Activated naive CD8-positive, alpha-beta T cell treated with anti-CD3 and anti-CD28 coated beads, Interleukin-2, amount 10 ng/mL, durations not matched to agents 7 days and 5 days (primary cell): ENCODE measurements around the gene PLEKHM1. TPM values are rescaled to one million over a fixed set of nuclear protein-coding genes. Genes with fewer than 3 reads are reported as not detected.

Experiments
- ATAC-seq: fragments of 150-1000 bp; cut with Tn5 transposase; one replicate; pipeline ENCODE4 v1.10.0; 2021; ENCODE audit warnings: low read depth, moderate library complexity
- POLR2A ChIA-PET: fragments of 350-600 bp; sonication (Branson Sonifier 250); formaldehyde crosslinking; loops from one replicate; lab custom pipeline; 2021; ENCODE audit warnings: antibody characterized with exemption; lab: Charles Lee
- DNase-seq: peaks from one replicate; pipeline ENCODE4 v3.0.0; 2021
- H3K27ac Mint-ChIP-seq: one replicate; pipeline ENCODE4 v1.8.0; 2022; ENCODE audit warnings: mild to moderate bottlenecking, mixed read lengths
- H3K27me3 Mint-ChIP-seq: one replicate; pipeline ENCODE4 v1.8.0; 2022; ENCODE audit warnings: mild to moderate bottlenecking, moderate library complexity, mixed read lengths
- H3K36me3 Mint-ChIP-seq: one replicate; pipeline ENCODE4 v1.8.0; 2021; ENCODE audit warnings: mild to moderate bottlenecking, mixed read lengths
- H3K4me1 Mint-ChIP-seq: one replicate; pipeline ENCODE4 v1.8.0; 2021; ENCODE audit warnings: mixed read lengths
- H3K4me3 Mint-ChIP-seq: one replicate; pipeline ENCODE4 v1.8.0; 2022; ENCODE audit warnings: mild to moderate bottlenecking, moderate library complexity, mixed read lengths
- H3K9me3 Mint-ChIP-seq: one replicate; pipeline ENCODE4 v1.8.0; 2021; ENCODE audit warnings: mixed read lengths
- total RNA-seq, 2 experiments: library from RNA; stranded (reverse); gene quantifications; one replicate each; pipeline ENCODE4 v1.2.3, GENCODE V29; 2021

PLEKHM1 gene
- total RNA-seq, 2 experiments from 2014 or later = 61.3 to 63.1 TPM

- Mint-ChIP-seq H3K27ac (peak overlapping the region; percentile 39), H3K4me3 (no peak overlapping the region), H3K9me3 (no peaks in the 10 kb centered on the region), H3K4me1 (peaks cover 34% of the 10 kb centered on the region), H3K36me3 (no peaks in the 10 kb centered on the region), H3K27me3 (peaks cover 7% of the 10 kb centered on the region)
- DNase-seq (no peak), ATAC-seq (no peak)
- POLR2A ChIA-PET = interaction anchor here (0.9 to 1.4 kb wide), 4 partner anchors 20 to 170 kb away, joined by 3 to 7 read pairs (median 4); partner anchors contain the start of gene MAP3K14
Observed at GRCh38 chr17:45389354-45389753, 101.2 kb downstream of the PLEKHM1 start.

DNA sequence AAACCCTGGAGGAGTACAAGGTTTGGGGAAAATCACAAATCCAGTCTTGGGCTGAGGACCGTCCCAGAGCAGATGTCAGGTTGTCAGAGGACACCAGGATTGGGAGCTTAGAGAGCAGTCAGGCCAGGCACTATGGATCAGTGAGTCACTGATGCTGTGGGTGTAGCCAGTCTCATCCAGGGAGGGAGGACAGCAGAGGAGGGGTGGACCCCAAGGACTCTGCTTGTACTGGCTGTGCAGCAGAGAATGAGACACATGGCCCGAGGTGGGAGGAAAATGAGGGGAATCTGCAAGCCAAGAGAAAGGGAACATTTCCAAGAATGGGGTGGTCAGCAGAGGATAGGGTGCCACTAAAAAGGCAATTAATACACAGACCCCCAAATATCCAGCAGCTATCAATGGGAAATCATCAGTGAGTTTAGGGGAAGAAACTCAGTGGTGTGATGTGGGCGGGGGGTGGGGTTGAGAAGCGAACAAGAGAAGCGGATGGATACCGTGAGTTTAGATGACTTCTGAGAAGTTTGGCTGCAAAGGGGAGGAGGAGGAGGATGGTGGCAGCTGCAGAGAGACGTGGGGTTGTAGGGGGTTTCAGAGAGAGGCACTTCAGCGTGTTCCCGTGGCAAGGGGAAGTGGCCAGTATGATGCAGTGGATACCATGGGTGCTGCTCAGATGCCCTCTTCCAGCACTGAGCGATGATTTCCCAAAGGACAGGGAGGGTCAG, 101.8 kb downstream of the PLEKHM1 start:
- Mint-ChIP-seq H3K4me1 (peaks cover 37% of the 10 kb centered on the region), H3K36me3 (no peaks in the 10 kb centered on the region), H3K27me3 (peaks cover 7% of the 10 kb centered on the region), H3K27ac (peak overlapping the region; percentile 65), H3K4me3 (peak overlapping the region; percentile 25), H3K9me3 (no peaks in the 10 kb centered on the region)
- POLR2A ChIA-PET = interaction anchor here (0.6 to 1.4 kb wide), 5 partner anchors 21 to 170 kb away, joined by 3 to 7 read pairs (median 3); partner anchors contain the start of gene MAP3K14
- DNase-seq (no peak), ATAC-seq (peak; percentile 44)

GRCh38 chr17:45387739-45388138, 102.8 kb downstream of the PLEKHM1 start:
- H3K4me3 Mint-ChIP-seq = no peak overlapping the region
- H3K4me1 Mint-ChIP-seq = peaks cover 40% of the 10 kb centered on the region
- peaks cover 9% of the 10 kb centered on the region for H3K27me3 Mint-ChIP-seq
- H3K27ac Mint-ChIP-seq = peak overlapping the region; percentile 23
- ATAC-seq (no peak), DNase-seq (no peak)
- POLR2A ChIA-PET = interaction anchor here (0.5 to 1.0 kb wide), 4 partner anchors 71 to 246 kb away, joined by 3 to 9 read pairs (median 4); partner anchors contain the start of gene MAP3K14
- H3K36me3 Mint-ChIP-seq = no peaks in the 10 kb centered on the region
- H3K9me3 Mint-ChIP-seq = no peaks in the 10 kb centered on the region

- ATAC-seq = no peak
Observed at GRCh38 chr17:45386178-45386577, 104.3 kb downstream of the PLEKHM1 start.

More at GRCh38 chr17:45386178-45386577, 104.3 kb downstream of the PLEKHM1 start:
- no peaks in the 10 kb centered on the region for H3K9me3 Mint-ChIP-seq
- POLR2A ChIA-PET = interaction anchor here (1.1 to 2.5 kb wide), 5 partner anchors 70 to 166 kb away, joined by 4 to 16 read pairs (median 13); partner anchors contain the start of genes FMNL1 and MAP3K14
- no peak overlapping the region for H3K4me3 Mint-ChIP-seq
- DNase-seq = no peak
- H3K4me1 Mint-ChIP-seq = peaks cover 34% of the 10 kb centered on the region
- no peak overlapping the region for H3K27ac Mint-ChIP-seq
- peaks cover 10% of the 10 kb centered on the region for H3K27me3 Mint-ChIP-seq
- no peaks in the 10 kb centered on the region for H3K36me3 Mint-ChIP-seq

Other genes with a start within 250 kb of the PLEKHM1 start
- gene SPATA32, start 228.6 kb downstream of the PLEKHM1 start, total RNA-seq = under 1 TPM; 0.53 to 0.65 TPM
- gene MAP3K14, start 173.7 kb downstream of the PLEKHM1 start, total RNA-seq = 10 to 100 TPM; 25.9 to 33.7 TPM
- 100 to 1,000 TPM in 1 of 2 experiments, 10 to 100 TPM in 1; 99.8 to 114 TPM for gene ARHGAP27, start 57.9 kb downstream of the PLEKHM1 start, total RNA-seq